ENCODE results near the gene ENOX1.
A peak's percentile ranks its signal among the peaks of the same experiment; 100 is the strongest.

The ENOX1 gene

GRCh38 chr13:43529796-43530195 lies 257.0 kb downstream of the ENOX1 start:
- peak; percentile 61 for DNase-seq

GRCh38 chr13:43528992-43529391 lies 257.8 kb downstream of the ENOX1 start:
- DNase-seq = peak; percentile 7

- no peak for DNase-seq
Measured at GRCh38 chr13:43522788-43523187, 264.0 kb downstream of the ENOX1 start.

GRCh38 chr13:43520351-43520750 lies 266.4 kb downstream of the ENOX1 start:
- no peak for DNase-seq

GRCh38 chr13:43518833-43519232 lies 267.9 kb downstream of the ENOX1 start:
- DNase-seq = no peak

- DNase-seq = peak; percentile 50
Measured at GRCh38 chr13:43516401-43516833, 270.4 kb downstream of the ENOX1 start.

- DNase-seq = no peak
Measured at GRCh38 chr13:43515531-43515930, 271.2 kb downstream of the ENOX1 start.

- no peak for DNase-seq
Measured at GRCh38 chr13:43514311-43514710, 272.5 kb downstream of the ENOX1 start.

GRCh38 chr13:43512221-43512620 lies 274.6 kb downstream of the ENOX1 start:
- no peak for DNase-seq

- no peak for DNase-seq
Measured at GRCh38 chr13:43510956-43511901, 275.5 kb downstream of the ENOX1 start.

GRCh38 chr13:43495732-43496131 lies 291.0 kb downstream of the ENOX1 start:
- DNase-seq = peak; percentile 3

GRCh38 chr13:43494206-43494605 lies 292.6 kb downstream of the ENOX1 start:
- DNase-seq = no peak

- peak; percentile 46 for DNase-seq
Measured at GRCh38 chr13:43493496-43494000, 293.2 kb downstream of the ENOX1 start.

- no peak for DNase-seq
Measured at GRCh38 chr13:43492745-43493144, 294.0 kb downstream of the ENOX1 start.

- no peak for DNase-seq
Measured at GRCh38 chr13:43492311-43492710, 294.5 kb downstream of the ENOX1 start.

- DNase-seq = peak; percentile 6
Measured at GRCh38 chr13:43489233-43489632, 297.5 kb downstream of the ENOX1 start.

- DNase-seq = no peak
Measured at GRCh38 chr13:43487885-43488284, 298.9 kb downstream of the ENOX1 start.

- peak; percentile 61 for DNase-seq
Measured at GRCh38 chr13:43487461-43487860, 299.3 kb downstream of the ENOX1 start.

- no peak for DNase-seq
Measured at GRCh38 chr13:43484432-43485225, 302.1 kb downstream of the ENOX1 start.

GRCh38 chr13:43483930-43484329 lies 302.8 kb downstream of the ENOX1 start:
- no peak for DNase-seq

- no peak for DNase-seq
Measured at GRCh38 chr13:43482641-43483040, 304.1 kb downstream of the ENOX1 start.

GRCh38 chr13:43482026-43482425 lies 304.7 kb downstream of the ENOX1 start:
- no peak for DNase-seq

- no peak for DNase-seq
Measured at GRCh38 chr13:43478902-43479301, 307.9 kb downstream of the ENOX1 start.

- no peak for DNase-seq
Measured at GRCh38 chr13:43478211-43478610, 308.6 kb downstream of the ENOX1 start.
